ENCODE data around the gene YIF1B. TPM values are rescaled to one million over a fixed set of nuclear protein-coding genes. Genes with fewer than 3 reads are reported as not detected.

Gene YIF1B
- polyA plus RNA-seq, 1 experiment = 44.9 TPM

DNA sequence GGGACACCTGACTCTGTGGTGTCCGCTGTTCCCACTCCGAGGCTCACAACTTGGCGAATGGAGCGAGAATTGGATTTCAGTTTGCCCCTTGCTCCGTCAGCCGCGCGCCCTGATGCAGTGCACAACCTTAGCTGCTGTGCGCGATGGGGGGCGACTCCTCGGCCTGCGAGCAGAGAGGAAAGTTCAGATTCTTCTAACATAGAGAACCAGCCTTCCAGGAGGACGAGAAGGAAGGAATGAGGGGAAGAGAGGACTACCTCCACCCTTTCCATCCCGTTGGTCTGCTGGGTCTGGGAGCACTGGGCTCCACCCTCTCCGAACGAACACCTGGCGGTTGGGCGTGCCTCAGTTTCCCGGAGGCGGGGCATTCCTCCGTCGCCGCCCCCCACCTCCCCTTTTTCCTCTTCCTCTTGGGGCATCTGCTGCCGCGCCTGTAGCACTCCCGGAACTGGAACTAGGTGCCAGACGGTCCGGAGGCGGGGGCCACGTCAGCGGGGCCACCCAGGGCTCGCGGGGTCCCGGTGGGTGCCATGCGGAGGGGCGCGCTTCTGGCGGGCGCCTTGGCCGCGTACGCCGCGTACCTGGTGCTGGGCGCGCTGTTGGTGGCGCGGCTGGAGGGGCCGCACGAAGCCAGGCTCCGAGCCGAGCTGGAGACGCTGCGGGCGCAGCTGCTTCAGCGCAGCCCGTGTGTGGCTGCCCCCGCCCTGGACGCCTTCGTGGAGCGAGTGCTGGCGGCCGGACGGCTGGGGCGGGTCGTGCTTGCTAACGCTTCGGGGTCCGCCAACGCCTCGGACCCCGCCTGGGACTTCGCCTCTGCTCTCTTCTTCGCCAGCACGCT, 3.9 kb upstream of the YIF1B start, which contains the start of gene KCNK6:
TSS of gene KCNK6 (plus strand) at position 425 of the 838 bp plus-strand sequence. CDS start at position 531, 106 bp downstream.
- ChIA-PET CTCF (interaction anchor here (1.0 to 2.8 kb wide), 5 partner anchors 11 to 93 kb away, joined by 3 to 17 read pairs (median 5); partner anchors contain the start of gene CATSPERG), POLR2A (interaction anchor here (0.7 kb wide), 1 partner anchor 131 kb away, joined by 4 read pairs; no protein-coding TSS in a partner anchor)
- TF ChIP-seq, protein P1, sequence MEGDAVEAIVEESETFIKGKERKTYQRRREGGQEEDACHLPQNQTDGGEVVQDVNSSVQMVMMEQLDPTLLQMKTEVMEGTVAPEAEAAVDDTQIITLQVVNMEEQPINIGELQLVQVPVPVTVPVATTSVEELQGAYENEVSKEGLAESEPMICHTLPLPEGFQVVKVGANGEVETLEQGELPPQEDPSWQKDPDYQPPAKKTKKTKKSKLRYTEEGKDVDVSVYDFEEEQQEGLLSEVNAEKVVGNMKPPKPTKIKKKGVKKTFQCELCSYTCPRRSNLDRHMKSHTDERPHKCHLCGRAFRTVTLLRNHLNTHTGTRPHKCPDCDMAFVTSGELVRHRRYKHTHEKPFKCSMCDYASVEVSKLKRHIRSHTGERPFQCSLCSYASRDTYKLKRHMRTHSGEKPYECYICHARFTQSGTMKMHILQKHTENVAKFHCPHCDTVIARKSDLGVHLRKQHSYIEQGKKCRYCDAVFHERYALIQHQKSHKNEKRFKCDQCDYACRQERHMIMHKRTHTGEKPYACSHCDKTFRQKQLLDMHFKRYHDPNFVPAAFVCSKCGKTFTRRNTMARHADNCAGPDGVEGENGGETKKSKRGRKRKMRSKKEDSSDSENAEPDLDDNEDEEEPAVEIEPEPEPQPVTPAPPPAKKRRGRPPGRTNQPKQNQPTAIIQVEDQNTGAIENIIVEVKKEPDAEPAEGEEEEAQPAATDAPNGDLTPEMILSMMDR (IDR thresholded peaks at IDR 0.05; ENCODE audit: low read depth, low read length) = no peak
- Histone ChIP-seq H3K4me3 (ENCODE audit: low read depth, low read length) (peak within 1 kb of the TSS; percentile 68), H3K27ac (ENCODE audit: low read depth, low read length) (no peak within 1 kb of the TSS), H3K27me3 (ENCODE audit: control insufficient read depth, insufficient read depth, low read length) (no peaks in the 10 kb centered on the region), H3K9me3 (ENCODE audit: control insufficient read depth, insufficient read depth, low read length) (no peaks in the 10 kb centered on the region)
- DNase-seq (ENCODE audit: low read depth, low spot score) = no peak

DNA sequence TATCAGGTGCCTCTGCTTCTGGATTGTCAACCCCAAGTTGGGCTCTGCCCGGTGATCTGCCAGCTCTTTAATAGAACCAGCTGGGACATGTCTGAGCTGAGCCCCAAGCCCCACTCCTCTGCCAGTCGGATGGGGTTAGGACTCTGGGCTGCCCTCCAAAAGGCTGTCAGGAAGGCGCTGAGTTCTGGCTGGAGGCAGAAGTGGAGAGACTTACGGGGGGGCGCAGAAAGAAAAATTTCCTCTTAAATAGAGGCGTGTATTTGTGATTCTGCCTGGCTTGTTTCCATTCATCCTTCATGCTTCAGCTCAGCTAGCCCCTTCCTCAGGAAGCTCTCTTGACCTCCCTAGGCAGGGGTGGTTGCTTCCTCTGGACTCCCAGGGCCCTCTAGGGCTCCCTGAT, 2.9 kb upstream of the YIF1B start:
- Histone ChIP-seq H3K27me3 (ENCODE audit: control insufficient read depth, insufficient read depth, low read length) (no peaks in the 10 kb centered on the region), H3K4me3 (ENCODE audit: low read depth, low read length) (no peak overlapping the region), H3K27ac (ENCODE audit: low read depth, low read length) (no peak overlapping the region), H3K9me3 (ENCODE audit: control insufficient read depth, insufficient read depth, low read length) (no peaks in the 10 kb centered on the region)
- DNase-seq (ENCODE audit: low read depth, low spot score) = no peak
- TF ChIP-seq, protein P1 (IDR thresholded peaks at IDR 0.05; ENCODE audit: low read depth, low read length) = no peak
- POLR2A ChIA-PET = no interaction called here
- CTCF ChIA-PET = interaction anchor here (0.6 to 2.5 kb wide), 6 partner anchors 10 to 171 kb away, joined by 3 to 17 read pairs (median 4); partner anchors contain the start of gene CATSPERG

DNA sequence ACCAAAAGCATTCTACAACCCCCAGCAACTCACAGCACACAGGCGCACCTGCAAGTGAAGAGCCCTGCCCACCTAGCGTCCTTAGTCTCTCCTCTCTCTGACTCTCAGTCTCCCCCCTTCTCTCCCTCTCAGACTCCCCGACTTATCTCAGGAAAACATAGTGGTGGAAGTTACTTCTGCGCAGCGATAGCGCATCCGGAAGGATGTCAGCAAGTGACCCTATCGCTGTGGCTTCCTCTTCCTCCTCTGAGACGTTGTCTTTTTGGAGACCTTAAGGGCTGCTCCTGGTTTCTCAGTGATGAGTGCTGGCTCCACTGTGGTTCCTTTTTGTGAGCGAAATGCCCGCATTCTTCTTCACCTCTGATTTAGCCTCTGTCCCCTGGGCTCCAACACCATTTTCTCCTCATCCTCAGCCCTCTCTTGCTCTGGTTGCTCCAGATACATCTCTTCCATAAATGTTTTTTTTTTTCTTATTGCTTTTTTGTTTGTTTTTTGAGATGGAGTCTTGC, 1.4 kb upstream of the YIF1B start:
- ChIA-PET CTCF (interaction anchor here (2.5 kb wide), 1 partner anchor 74 kb away, joined by 17 read pairs; no protein-coding TSS in a partner anchor), POLR2A (no interaction called here)
- TF ChIP-seq, protein P1 (IDR thresholded peaks at IDR 0.05; ENCODE audit: low read depth, low read length) = no peak
- H3K4me3 ChIP-seq (ENCODE audit: low read depth, low read length) = no peak overlapping the region
- H3K9me3 ChIP-seq (ENCODE audit: control insufficient read depth, insufficient read depth, low read length) = no peaks in the 10 kb centered on the region
- no peak overlapping the region for H3K27ac ChIP-seq (ENCODE audit: low read depth, low read length)
- DNase-seq (ENCODE audit: low read depth, low spot score) = no peak
- no peaks in the 10 kb centered on the region for H3K27me3 ChIP-seq (ENCODE audit: control insufficient read depth, insufficient read depth, low read length)

DNA sequence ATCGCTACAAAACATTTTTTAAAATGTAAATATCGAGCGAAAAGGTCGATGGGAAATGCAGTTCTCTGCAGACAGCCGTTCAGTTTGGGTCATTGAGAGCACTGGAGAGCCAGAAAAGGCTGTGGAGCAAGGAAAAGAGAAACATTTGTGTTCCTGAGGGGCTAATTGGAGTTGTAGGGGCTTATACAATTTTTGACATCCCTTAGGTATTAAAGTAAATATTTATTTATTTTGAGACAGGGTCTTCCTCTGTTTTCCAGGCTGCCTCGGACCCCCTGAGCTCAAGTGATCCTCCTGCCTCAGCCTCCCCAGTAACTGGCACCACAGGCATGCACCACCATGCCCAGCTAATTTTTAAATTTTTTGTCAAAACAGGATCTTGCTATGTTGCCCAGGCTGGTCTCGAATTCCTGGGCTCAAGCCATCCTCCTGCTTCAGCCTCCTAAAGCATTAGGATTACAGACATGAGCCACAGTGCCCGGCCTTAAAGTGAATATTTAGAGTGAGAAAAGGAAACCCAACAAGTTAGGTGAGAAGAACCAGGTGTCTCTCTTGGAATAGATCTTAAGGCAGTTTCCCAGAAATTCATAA, 825 bp upstream of the YIF1B start:
- no peaks in the 10 kb centered on the region for H3K27me3 ChIP-seq (ENCODE audit: control insufficient read depth, insufficient read depth, low read length)
- ChIA-PET POLR2A (no interaction called here), CTCF (no interaction called here)
- H3K27ac ChIP-seq (ENCODE audit: low read depth, low read length) = no peak overlapping the region
- TF ChIP-seq, protein P1 (IDR thresholded peaks at IDR 0.05; ENCODE audit: low read depth, low read length) = no peak
- H3K9me3 ChIP-seq (ENCODE audit: control insufficient read depth, insufficient read depth, low read length) = no peaks in the 10 kb centered on the region
- H3K4me3 ChIP-seq (ENCODE audit: low read depth, low read length) = peak overlapping the region; percentile 48
- no peak for DNase-seq (ENCODE audit: low read depth, low spot score)

Data from AG04450 (cell line).